HG02763 (cell line): ENCODE results near the gene FTO.

Experiments
- ATAC-seq: cut with Tn5 transposase; IDR thresholded peaks from one replicate; pipeline ENCODE4 v1.9.1; 2021; ENCODE audit warnings: mild to moderate bottlenecking, moderate library complexity; ENCODE audit not compliant: unreplicated experiment

The FTO gene

GRCh38 chr16:53779186-53779585 lies 75.2 kb downstream of the FTO start:
- ATAC-seq = no peak

- ATAC-seq = no peak
Measured at GRCh38 chr16:53780051-53780450, 76.1 kb downstream of the FTO start.

- ATAC-seq = no peak
Measured at GRCh38 chr16:53781023-53781605, 77.2 kb downstream of the FTO start.

GRCh38 chr16:53782148-53782547 lies 78.2 kb downstream of the FTO start:
- no peak for ATAC-seq

- ATAC-seq = no peak
Measured at GRCh38 chr16:53784291-53784690, 80.3 kb downstream of the FTO start.

- ATAC-seq = no peak
Measured at GRCh38 chr16:53785044-53785443, 81.1 kb downstream of the FTO start.

GRCh38 chr16:53785916-53786315 lies 82.0 kb downstream of the FTO start:
- ATAC-seq = no peak

- ATAC-seq = no peak
Measured at GRCh38 chr16:53787423-53787822, 83.5 kb downstream of the FTO start.

GRCh38 chr16:53789137-53789536 lies 85.2 kb downstream of the FTO start:
- ATAC-seq = no peak

GRCh38 chr16:53792161-53792951 lies 88.4 kb downstream of the FTO start:
- no peak for ATAC-seq

- ATAC-seq = no peak
Measured at GRCh38 chr16:53803451-53803850, 99.5 kb downstream of the FTO start.

- no peak for ATAC-seq
Measured at GRCh38 chr16:53803998-53804397, 100.0 kb downstream of the FTO start.

- no peak for ATAC-seq
Measured at GRCh38 chr16:53804467-53804866, 100.5 kb downstream of the FTO start.

- ATAC-seq = no peak
Measured at GRCh38 chr16:53805113-53805512, 101.2 kb downstream of the FTO start.

GRCh38 chr16:53805752-53806151 lies 101.8 kb downstream of the FTO start:
- no peak for ATAC-seq

- no peak for ATAC-seq
Measured at GRCh38 chr16:53809088-53809932, 105.4 kb downstream of the FTO start.

GRCh38 chr16:53812914-53813313 lies 109.0 kb downstream of the FTO start:
- ATAC-seq = no peak

- ATAC-seq = no peak
Measured at GRCh38 chr16:53814801-53815200, 110.8 kb downstream of the FTO start.

- no peak for ATAC-seq
Measured at GRCh38 chr16:53816211-53816836, 112.4 kb downstream of the FTO start.

- no peak for ATAC-seq
Measured at GRCh38 chr16:53817117-53817755, 113.3 kb downstream of the FTO start.
